ENCODE results near the gene ATG4B. TPM values are rescaled to one million over a fixed set of nuclear protein-coding genes. Genes with fewer than 3 reads are reported as not detected.

Gene ATG4B
- total and polyA plus RNA-seq, 2 donors (not counting 3 experiments of a cell fraction or from before 2014, with no cell fraction given), result 83.6 to 113 TPM

DNA sequence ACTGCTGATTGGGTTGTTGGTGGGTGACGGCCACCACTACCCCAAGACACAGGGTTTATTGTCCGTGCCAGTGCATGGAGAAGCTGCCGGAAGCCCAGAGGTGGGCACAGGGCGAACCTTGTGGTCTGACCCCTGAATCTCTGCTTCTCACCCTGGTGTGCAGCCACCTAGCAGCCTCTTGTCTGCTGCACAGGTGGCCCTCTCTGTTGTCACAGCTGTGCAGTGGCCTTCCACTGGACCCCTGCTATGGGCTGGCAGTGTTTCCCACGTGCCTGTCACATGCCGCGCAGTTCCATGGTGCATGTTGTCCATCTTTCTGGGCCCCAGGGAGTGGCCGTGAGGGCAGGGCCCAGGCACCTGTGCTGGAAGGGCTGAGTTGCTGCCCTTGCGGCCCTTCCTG, 15.2 kb downstream of the ATG4B start:
- Histone ChIP-seq H3K4me3 (replicated peaks in 1 of 3; ENCODE audit: insufficient read depth in 1 of 3, low read depth in 1 of 3, low read length in 3 of 3) (no peak overlapping the region), H3K27ac (ENCODE audit: insufficient read depth, low read depth, low read length) (no peak overlapping the region), H3K4me2 (ENCODE audit: insufficient read depth, low read length) (no peak overlapping the region), H3K4me1 (ENCODE audit: control insufficient read depth, extremely low read depth, insufficient read depth, low read length) (no peaks in the 10 kb centered on the region), H3K27me3 (ENCODE audit: control insufficient read depth in 2 of 2, insufficient read depth in 2 of 2, low read length in 2 of 2) (no peaks in the 10 kb centered on the region), H3K9ac (replicated peaks; ENCODE audit: extremely low read depth, insufficient read depth, low read length) (no peak overlapping the region), H3K36me3 (ENCODE audit: control insufficient read depth in 2 of 2, extremely low read depth in 1 of 2, insufficient read depth in 2 of 2, low read length in 2 of 2) (peaks cover 16 to 38% of the 10 kb centered on the region in 2 experiments), H3K9me1 (replicated peaks; ENCODE audit: control insufficient read depth, extremely low read depth, insufficient read depth, low read length) (no peaks in the 10 kb centered on the region), H3K79me2 (ENCODE audit: control insufficient read depth, insufficient read depth, low read length) (peaks cover 21% of the 10 kb centered on the region), H4K20me1 (replicated peaks; ENCODE audit: control insufficient read depth, extremely low read depth, insufficient read depth, low read length) (no peaks in the 10 kb centered on the region), H2AFZ (ENCODE audit: low read depth, low read length) (no peak overlapping the region), H3K9me3 (replicated peaks; ENCODE audit: control insufficient read depth, insufficient read depth, low read length) (no peaks in the 10 kb centered on the region)
- ChIA-PET POLR2A (no interaction called here), CTCF (no interaction called here)
- intact Hi-C loops (cut with micrococcal nuclease), result no loop called here
- DNase-seq (ENCODE audit: low read depth, low spot score), result no peak
- TF ChIP-seq EZH2 (IDR thresholded peaks at IDR 0.05; ENCODE audit: borderline replicate concordance, low read depth, low read length, severe bottlenecking) (no peak), POLR2AphosphoS5 (IDR thresholded peaks at IDR 0.05; ENCODE audit: insufficient read depth, low read depth, low read length) (no peak), POLR2A (IDR thresholded peaks at IDR 0.05; ENCODE audit: low read depth, low read length) (no peak), JUN (IDR thresholded peaks at IDR 0.05; ENCODE audit: borderline replicate concordance, insufficient read depth, insufficient read length, low read depth) (no peak), GATA2 (IDR thresholded peaks at IDR 0.05; ENCODE audit: insufficient read depth, insufficient read length, low read depth, low read length) (no peak), FOS (IDR thresholded peaks at IDR 0.05; ENCODE audit: borderline replicate concordance, insufficient read depth, low read length) (no peak), MYC (IDR thresholded peaks at IDR 0.05; ENCODE audit: low read depth, low read length) (no peak)
- TF ChIP-seq, protein P1, sequence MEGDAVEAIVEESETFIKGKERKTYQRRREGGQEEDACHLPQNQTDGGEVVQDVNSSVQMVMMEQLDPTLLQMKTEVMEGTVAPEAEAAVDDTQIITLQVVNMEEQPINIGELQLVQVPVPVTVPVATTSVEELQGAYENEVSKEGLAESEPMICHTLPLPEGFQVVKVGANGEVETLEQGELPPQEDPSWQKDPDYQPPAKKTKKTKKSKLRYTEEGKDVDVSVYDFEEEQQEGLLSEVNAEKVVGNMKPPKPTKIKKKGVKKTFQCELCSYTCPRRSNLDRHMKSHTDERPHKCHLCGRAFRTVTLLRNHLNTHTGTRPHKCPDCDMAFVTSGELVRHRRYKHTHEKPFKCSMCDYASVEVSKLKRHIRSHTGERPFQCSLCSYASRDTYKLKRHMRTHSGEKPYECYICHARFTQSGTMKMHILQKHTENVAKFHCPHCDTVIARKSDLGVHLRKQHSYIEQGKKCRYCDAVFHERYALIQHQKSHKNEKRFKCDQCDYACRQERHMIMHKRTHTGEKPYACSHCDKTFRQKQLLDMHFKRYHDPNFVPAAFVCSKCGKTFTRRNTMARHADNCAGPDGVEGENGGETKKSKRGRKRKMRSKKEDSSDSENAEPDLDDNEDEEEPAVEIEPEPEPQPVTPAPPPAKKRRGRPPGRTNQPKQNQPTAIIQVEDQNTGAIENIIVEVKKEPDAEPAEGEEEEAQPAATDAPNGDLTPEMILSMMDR (IDR thresholded peaks at IDR 0.05; ENCODE audit: extremely low read depth in 1 of 2, insufficient read depth in 1 of 2, low read depth in 1 of 2, low read length in 2 of 2), result no peak
- TF ChIP-seq, protein P2, sequence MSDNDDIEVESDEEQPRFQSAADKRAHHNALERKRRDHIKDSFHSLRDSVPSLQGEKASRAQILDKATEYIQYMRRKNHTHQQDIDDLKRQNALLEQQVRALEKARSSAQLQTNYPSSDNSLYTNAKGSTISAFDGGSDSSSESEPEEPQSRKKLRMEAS (IDR thresholded peaks at IDR 0.05; ENCODE audit: insufficient read depth, insufficient read length), result no peak
- dilution Hi-C loops (cut with MboI; ENCODE audit: extremely low pct_ligation_motif_present, low sequenced_read_pairs), result no loop called here
- BruUV-seq (replicated peaks), result no TSS peak
- no peak for FAIRE-seq
